GM10248 (cell line): ENCODE measurements around the gene CIROP.
A peak's percentile ranks its signal among the peaks of the same experiment; 100 is the strongest.

ENCODE experiments used
- CTCF ChIA-PET: fragments of 300-600 bp; sonication (Branson Sonifier 250); formaldehyde crosslinking; extraction: SDS; loops from one replicate; lab custom pipeline; 2021; ENCODE audit warnings: antibody characterized with exemption; lab: Yijun Ruan, JAX
- POLR2A ChIA-PET: fragments of 350-650 bp; sonication (Branson Sonifier 250); formaldehyde crosslinking; extraction: SDS; loops from one replicate; lab custom pipeline; 2020; ENCODE audit warnings: antibody characterized with exemption; lab: Yijun Ruan, JAX
- DNase-seq: peaks from one replicate; pipeline ENCODE4 v3.0.0; 2012; ENCODE audit errors: extremely low spot score
- CTCF ChIP-seq: IDR thresholded peaks from 2 replicates; pipeline ENCODE4 v1.5.1; 2012; ENCODE audit warnings: mild to moderate bottlenecking, low read depth; ENCODE audit errors: extremely low read depth, missing control alignments, control extremely low read depth

The CIROP gene

GRCh38 chr14:23095196-23096108 is 9.3 kb downstream of the CIROP start, which contains the start of gene C14orf119:
TSS of gene C14orf119 (plus strand) at chr14:23095505. CDS start at chr14:23097659, 2,154 bp downstream.
- peak; percentile 99 for DNase-seq
- CTCF ChIA-PET: interaction anchor here (0.7 to 3.2 kb wide), 27 partner anchors 10 to 415 kb away, joined by 3 to 38 read pairs (median 5); partner anchors contain the start of genes AJUBA, CDH24, PABPN1 and PRMT5
- TF ChIP-seq CTCF: no peak
- POLR2A ChIA-PET: interaction anchor here (0.6 to 1.6 kb wide), 12 partner anchors 16 to 789 kb away, joined by 3 to 7 read pairs (median 4); partner anchors contain the start of genes HAUS4, PABPN1 and PSMB5

- peak; percentile 77 for DNase-seq
- POLR2A ChIA-PET: interaction anchor here (0.6 to 1.6 kb wide), 12 partner anchors 18 to 800 kb away, joined by 3 to 7 read pairs (median 4); partner anchors contain the start of genes HAUS4, PABPN1 and PSMB5
- TF ChIP-seq CTCF: no peak
- CTCF ChIA-PET: interaction anchor here (0.7 to 3.2 kb wide), 26 partner anchors 9 to 416 kb away, joined by 3 to 38 read pairs (median 5); partner anchors contain the start of genes AJUBA, CDH24, PABPN1 and PRMT5
Observed at GRCh38 chr14:23094666-23095195, 10.1 kb downstream of the CIROP start, which contains the start of gene ACIN1. TSS of gene ACIN1 (minus strand) at chr14:23095136. CDS start at chr14:23095112, 24 bp downstream.

GRCh38 chr14:23093991-23094665 is 10.7 kb downstream of the CIROP start:
- no peak for DNase-seq
- ChIA-PET POLR2A (interaction anchor here (0.6 to 1.6 kb wide), 6 partner anchors 17 to 800 kb away, joined by 3 to 7 read pairs (median 4); partner anchors contain the start of gene PABPN1), CTCF (interaction anchor here (0.7 to 3.2 kb wide), 25 partner anchors 8 to 416 kb away, joined by 3 to 38 read pairs (median 5); partner anchors contain the start of genes AJUBA, CDH24, PABPN1 and PRMT5)
- TF ChIP-seq CTCF: peak; percentile 8

- CTCF ChIA-PET: interaction anchor here (1.6 to 3.2 kb wide), 9 partner anchors 14 to 99 kb away, joined by 4 to 38 read pairs (median 11); partner anchors contain the start of gene CDH24
- DNase-seq: no peak
- POLR2A ChIA-PET: no interaction called here
- no peak for TF ChIP-seq CTCF
Observed at GRCh38 chr14:23093526-23093925, 11.3 kb downstream of the CIROP start.

GRCh38 chr14:23093104-23093503 is 11.7 kb downstream of the CIROP start:
- POLR2A ChIA-PET: no interaction called here

More at GRCh38 chr14:23093104-23093503, 11.7 kb downstream of the CIROP start:
- no peak for TF ChIP-seq CTCF
- CTCF ChIA-PET: interaction anchor here (1.0 to 6.3 kb wide), 4 partner anchors 15 to 28 kb away, joined by 6 to 50 read pairs (median 26); no protein-coding TSS in a partner anchor
- no peak for DNase-seq
